Measurements from ENCODE around the gene SLC1A5. TPM values are rescaled to one million over a fixed set of nuclear protein-coding genes. Genes with fewer than 3 reads are reported as not detected.

SLC1A5 gene
- 100 to 1,000 TPM in 1 of 4 donors, 10 to 100 TPM in 3; 76.8 to 107 (median 83.4) TPM for total RNA-seq

DNA sequence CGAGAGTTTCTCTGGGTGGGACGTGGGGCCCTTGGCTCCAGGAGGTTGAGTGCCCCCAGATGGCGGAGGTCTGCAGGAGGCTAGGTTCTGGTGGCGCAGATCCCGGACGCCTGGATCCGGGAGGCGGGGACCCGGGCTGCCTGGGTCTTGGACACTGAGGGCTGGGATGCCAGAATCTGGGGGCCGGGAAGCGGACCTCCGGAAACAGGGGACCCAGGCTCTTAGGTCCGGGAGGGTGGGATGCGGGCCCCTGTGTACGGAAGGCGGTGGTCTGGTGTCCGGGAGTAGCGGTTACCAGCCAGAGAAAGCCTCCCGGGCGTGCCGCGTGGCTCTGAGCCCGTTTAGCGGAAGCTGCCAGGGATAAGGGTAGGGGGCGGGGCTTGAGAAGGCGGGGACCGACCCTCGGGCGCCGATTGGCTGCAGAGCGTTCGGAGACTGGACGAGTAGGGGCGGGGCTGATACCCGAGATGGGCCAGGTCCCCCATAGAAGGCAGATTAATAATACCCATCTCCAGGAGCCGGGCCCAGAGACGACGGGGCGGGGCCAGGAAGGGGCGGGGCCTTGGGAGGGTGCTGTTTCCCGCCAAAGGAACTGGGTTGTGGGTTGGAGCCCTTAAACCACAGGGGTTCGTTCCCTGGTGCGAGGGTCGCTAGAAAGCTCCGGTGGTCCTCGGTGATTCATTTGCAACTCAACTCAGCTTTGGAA, at the start of gene SLC1A5:
TSS of gene SLC1A5 (minus strand) at position 333 of the 706 bp plus-strand sequence. CDS start 629 bp downstream, outside the sequence.
- DNase-seq (ENCODE audit: low spot score in 2 of 2) = peak; percentile 96 to 98
- peak; percentile 20 to 99 for TF ChIP-seq EP300 (IDR thresholded peaks at IDR 0.05)
- TF ChIP-seq POLR2A (IDR thresholded peaks at IDR 0.05) = peak; percentile 97 to 98
- TF ChIP-seq CTCF (IDR thresholded peaks at IDR 0.05) = peak in 1 of 5 experiments; percentile 26
- H3K27ac ChIP-seq = peak within 1 kb of the TSS; percentile 87 to 92 (median 90)
- peaks cover 0 to 6% (median 0%) of the 10 kb centered on the region in 3 donors for H3K36me3 ChIP-seq
- H3K27me3 ChIP-seq = no peaks in the 10 kb centered on the region
- WGBS, 2 donors = 1% methylated on average over 38 to 46 of the region's 46 CpGs
- peak within 1 kb of the TSS; percentile 72 to 87 (median 82) for H3K4me3 ChIP-seq
- H3K9me3 ChIP-seq = no peaks in the 10 kb centered on the region
- H3K4me1 ChIP-seq = peaks cover 0 to 45% (median 27%) of the 10 kb centered on the region in 4 donors

GRCh38 chr19:46838160-46838559, 49.8 kb upstream of the SLC1A5 start:
- Histone ChIP-seq H3K4me1 (peaks cover 0 to 64% (median 8%) of the 10 kb centered on the region in 4 donors), H3K36me3 (peaks cover 0 to 48% (median 10%) of the 10 kb centered on the region in 3 donors), H3K27me3 (no peaks in the 10 kb centered on the region), H3K9me3 (no peaks in the 10 kb centered on the region), H3K4me3 (no peak overlapping the region), H3K27ac (peak overlapping the region in 1 of 4 donors; percentile 43)
- TF ChIP-seq CTCF (IDR thresholded peaks at IDR 0.05) = no peak
- 73 to 89% methylated on average over 11 to 19 of the region's 20 CpGs for WGBS, 2 donors
- no peak for DNase-seq (ENCODE audit: low spot score in 2 of 2)

DNA sequence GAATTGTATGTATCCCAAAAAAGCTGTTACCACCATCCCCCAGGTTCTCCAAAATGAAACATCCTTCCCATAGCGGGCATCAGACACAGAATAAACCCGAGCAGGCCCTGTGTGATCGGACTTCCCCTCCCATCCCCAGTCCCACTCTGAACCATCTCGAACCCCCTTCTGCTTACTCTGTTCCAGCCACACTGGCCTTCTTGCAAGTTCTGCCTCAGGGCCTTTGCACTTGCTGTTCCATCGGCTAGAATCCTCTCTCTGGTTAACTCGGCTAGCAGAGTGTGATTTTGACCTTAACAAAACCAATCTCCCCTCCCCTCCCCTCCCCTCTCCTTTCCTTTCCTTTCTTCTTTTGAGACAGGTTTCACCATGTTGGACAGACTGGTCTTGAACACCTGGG, 46.6 kb upstream of the SLC1A5 start:
- no peaks in the 10 kb centered on the region for H3K27me3 ChIP-seq
- peaks cover 0 to 27% (median 10%) of the 10 kb centered on the region in 3 donors for H3K36me3 ChIP-seq
- no peak overlapping the region for H3K27ac ChIP-seq
- WGBS, 2 donors = 96 to 98% methylated on average over 6 of the region's 6 CpGs
- TF ChIP-seq CTCF (IDR thresholded peaks at IDR 0.05) = no peak
- TF ChIP-seq POLR2A (IDR thresholded peaks at IDR 0.05) = no peak
- TF ChIP-seq EP300 (IDR thresholded peaks at IDR 0.05) = no peak
- no peak for DNase-seq (ENCODE audit: low spot score in 2 of 2)
- peaks cover 0 to 39% (median 3%) of the 10 kb centered on the region in 4 donors for H3K4me1 ChIP-seq
- H3K4me3 ChIP-seq = no peak overlapping the region
- no peaks in the 10 kb centered on the region for H3K9me3 ChIP-seq

- no peak for DNase-seq (ENCODE audit: low spot score in 2 of 2)
- H3K4me3 ChIP-seq = no peak overlapping the region
- H3K27ac ChIP-seq = no peak overlapping the region
- WGBS, 2 donors = 72 to 78% methylated on average over 5 of the region's 5 CpGs
- peaks cover 0 to 34% (median 3%) of the 10 kb centered on the region in 4 donors for H3K4me1 ChIP-seq
- H3K36me3 ChIP-seq = peaks cover 0 to 19% (median 10%) of the 10 kb centered on the region in 3 donors
- H3K9me3 ChIP-seq = no peaks in the 10 kb centered on the region
- TF ChIP-seq POLR2A (IDR thresholded peaks at IDR 0.05) (no peak), EP300 (IDR thresholded peaks at IDR 0.05) (no peak), CTCF (IDR thresholded peaks at IDR 0.05) (no peak)
- H3K27me3 ChIP-seq = no peaks in the 10 kb centered on the region
These were observed 45.7 kb upstream of the SLC1A5 start for GRCh38 chr19:46834121-46834520.

DNA sequence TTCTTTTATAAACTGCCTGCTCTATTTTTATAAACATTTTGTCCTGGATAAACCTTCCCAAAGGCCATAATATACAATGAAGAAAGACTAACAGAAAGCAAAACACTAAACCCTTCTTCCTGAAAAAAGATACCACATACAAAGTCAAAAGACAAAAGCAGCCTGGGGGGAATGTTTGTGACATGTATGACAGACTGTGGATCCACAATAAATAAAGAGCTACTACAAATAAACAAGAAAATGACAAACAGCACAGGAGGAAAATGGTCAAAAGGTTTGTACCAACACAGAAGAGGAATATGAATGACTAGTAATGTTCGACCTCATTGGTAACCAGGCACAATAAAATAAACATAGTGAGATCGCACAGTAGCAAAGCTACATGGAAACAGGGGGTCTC, 42.5 kb upstream of the SLC1A5 start:
- H3K27me3 ChIP-seq = no peaks in the 10 kb centered on the region
- no peak overlapping the region for H3K4me3 ChIP-seq
- H3K9me3 ChIP-seq = no peaks in the 10 kb centered on the region
- no peak overlapping the region for H3K27ac ChIP-seq
- 94 to 96% methylated on average over 2 of the region's 2 CpGs for WGBS, 2 donors
- DNase-seq (ENCODE audit: low spot score in 2 of 2) = no peak
- peaks cover 0 to 16% (median 0%) of the 10 kb centered on the region in 4 donors for H3K4me1 ChIP-seq
- no peak for TF ChIP-seq CTCF (IDR thresholded peaks at IDR 0.05)
- H3K36me3 ChIP-seq = no peaks in the 10 kb centered on the region

Measured in tibial nerve (tissue), 4 donors.